HG03066 (cell line): Measurements from ENCODE around the gene ACVR1C.
"Not testable (repeated sequence)": the region's sequence is repeated elsewhere in the genome, so short reads cannot be mapped to it uniquely, and the experiment has no call there.

Source experiments
- ATAC-seq: cut with Tn5 transposase; IDR thresholded peaks from one replicate; pipeline ENCODE4 v1.9.1; 2021; ENCODE audit warnings: low read depth; ENCODE audit not compliant: unreplicated experiment

ACVR1C gene

DNA sequence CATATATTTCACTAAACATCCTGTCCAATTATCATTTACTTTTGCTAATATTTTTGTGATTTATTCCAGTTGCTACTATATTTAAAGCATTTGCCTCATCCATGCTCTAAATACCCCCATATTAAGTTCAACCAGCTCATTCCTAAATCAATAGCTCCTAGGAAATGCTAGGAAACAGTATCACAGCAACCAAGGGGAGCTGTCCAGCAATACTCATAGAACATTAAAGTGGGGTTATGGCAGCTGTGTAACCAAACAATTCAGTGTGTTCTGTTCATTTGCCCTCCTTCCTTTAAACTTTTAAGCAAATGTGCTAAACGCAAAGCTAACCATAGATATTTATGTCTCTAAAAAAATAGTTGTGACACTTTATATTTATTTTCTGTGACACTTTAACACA is 41.1 kb downstream of the ACVR1C start:
- no peak for ATAC-seq

DNA sequence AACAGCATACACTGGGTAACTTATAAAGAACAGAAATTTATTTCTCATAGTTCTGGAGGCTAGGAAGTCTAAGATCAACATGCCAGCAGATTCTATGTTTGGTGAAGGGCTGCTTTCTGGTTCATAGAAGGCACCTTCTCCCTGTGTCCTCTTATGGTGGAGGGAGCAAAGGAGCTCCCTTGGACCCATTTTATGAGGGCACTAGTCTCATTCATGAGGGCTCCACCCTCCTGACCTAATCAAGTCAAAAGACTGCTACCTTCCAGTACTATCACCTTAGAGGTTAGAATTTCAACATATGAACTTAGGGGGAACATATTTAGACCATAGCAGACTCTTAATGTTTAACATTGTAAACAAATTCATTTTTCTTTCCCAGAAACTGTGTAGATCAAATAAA is 54.5 kb downstream of the ACVR1C start:
- ATAC-seq: no peak

DNA sequence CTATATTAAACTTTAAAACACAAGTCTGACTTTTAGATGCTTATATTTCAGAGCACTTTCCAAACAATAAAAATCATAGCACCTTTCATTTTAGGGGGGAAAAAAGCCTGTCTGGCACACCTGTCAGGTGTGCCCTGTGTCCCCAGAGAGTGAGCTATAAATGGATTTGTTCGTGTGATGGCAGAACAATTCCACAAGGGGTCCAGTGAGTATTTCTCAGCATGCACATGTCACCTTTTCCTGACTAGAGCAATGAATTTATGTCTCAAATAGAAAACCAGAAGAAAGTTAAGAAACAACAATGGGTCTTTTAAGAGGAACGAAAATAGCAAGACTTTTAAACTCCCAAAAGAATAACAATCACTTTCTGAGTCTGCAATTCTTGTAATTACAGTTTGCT is 55.9 kb downstream of the ACVR1C start:
- ATAC-seq: no peak

DNA sequence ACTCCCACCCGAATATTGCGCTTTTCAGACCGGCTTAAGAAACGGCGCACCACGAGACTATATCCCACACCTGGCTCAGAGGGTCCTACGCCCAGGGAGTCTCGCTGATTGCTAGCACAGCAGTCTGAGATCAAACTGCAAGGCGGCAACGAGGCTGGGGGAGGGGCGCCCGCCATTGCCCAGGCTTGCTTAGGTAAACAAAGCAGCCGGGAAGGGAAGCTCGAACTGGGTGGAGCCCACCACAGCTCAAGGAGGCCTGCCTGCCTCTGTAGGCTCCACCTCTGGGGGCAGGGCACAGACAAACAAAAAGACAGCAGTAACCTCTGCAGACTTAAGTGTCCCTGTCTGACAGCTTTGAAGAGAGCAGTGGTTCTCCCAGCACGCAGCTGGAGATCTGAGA is 62.0 kb downstream of the ACVR1C start:
- ATAC-seq: not testable (repeated sequence)

DNA sequence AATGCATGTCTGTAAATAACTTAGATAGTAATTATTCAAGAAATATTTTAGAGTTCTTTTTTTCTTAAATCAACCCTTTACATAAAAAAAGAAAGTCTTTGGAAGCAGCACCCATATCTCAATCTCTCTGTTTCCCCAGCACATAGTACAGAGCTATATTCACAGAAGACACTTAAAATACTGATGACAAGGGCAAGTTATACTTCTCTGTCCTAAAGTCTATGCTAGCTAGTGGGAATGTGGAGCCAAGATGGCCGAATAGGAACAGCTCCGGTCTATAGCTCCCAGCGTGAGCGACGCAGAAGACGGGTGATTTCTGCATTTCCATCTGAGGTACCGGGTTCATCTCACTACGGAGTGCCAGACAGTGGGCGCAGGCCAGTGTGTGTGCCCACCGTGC is 62.6 kb downstream of the ACVR1C start:
- ATAC-seq: not testable (repeated sequence)

DNA sequence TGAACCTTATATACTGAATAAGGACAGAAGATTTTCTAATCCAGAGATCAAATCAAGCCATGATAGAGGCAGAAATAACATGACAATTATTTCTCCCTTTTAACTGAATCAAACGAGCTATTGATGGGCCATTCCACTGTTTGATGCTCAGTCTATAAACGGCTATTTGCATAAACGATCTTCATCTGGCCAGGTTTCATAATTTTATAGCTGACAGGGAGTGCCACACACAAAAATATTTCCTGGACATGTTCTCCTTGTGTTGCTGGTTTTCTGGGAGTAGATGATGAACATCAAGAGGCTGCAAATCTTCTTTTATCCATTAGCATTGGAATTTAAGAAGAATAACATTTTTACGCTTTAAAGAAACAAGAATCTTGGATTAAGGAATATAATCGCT is 63.1 kb downstream of the ACVR1C start:
- ATAC-seq: no peak

DNA sequence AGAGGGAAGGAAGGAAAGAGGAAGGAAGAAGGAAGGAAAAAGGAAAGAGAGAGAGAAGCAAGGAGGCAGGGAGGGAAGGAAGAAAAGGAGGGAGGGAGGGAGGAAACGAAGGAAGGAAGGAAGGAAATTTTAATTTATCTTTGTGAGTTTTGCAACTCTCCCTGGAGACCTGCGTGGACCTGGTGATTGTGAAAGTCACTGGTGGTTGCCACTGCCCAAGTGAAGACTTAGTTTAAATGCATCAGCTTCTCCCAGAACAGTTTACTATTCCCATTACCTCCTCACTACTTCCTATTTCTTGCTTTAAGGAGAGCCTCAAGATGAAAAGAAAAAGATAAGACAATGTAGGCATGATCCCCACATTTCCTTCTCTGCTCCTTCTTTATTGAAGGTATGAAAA is 68.8 kb downstream of the ACVR1C start:
- ATAC-seq: no peak

DNA sequence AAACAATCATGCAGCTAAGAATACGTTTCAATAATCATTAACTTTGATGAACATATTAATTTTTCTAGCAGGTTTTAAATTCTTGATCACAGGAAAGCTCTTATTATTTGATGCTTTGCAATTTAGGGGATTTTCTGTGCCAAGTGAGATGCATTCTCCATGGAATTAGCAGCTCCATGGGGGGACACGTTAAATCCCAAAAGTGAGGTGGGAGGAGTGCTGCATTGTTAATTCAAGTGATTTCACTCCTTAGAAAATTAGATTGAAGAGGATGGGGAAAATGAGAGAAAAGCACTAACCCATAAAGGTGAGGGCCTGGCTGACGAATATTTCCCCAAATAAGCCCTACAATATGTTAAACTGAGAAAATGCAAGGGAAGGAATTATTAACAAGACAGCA is 69.2 kb downstream of the ACVR1C start:
- ATAC-seq: no peak

DNA sequence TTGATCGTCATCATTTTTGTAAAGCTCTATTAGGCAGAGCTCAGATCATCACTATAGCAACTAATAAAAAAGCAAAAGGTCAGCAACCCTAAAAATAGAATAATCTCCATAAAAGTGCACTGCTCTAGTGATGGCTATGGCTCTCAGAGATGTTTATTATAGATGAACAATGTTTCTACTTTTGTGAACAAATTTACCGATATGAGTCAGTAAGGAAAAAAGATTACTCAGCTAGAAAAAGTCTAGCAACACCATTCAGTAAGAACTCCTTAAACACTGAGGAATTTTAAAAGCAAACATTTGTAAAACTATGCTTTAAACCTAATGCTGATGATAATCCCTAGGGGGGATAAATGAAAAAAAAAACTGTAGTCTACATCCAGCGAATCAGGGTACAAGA is 69.6 kb downstream of the ACVR1C start:
- no peak for ATAC-seq

DNA sequence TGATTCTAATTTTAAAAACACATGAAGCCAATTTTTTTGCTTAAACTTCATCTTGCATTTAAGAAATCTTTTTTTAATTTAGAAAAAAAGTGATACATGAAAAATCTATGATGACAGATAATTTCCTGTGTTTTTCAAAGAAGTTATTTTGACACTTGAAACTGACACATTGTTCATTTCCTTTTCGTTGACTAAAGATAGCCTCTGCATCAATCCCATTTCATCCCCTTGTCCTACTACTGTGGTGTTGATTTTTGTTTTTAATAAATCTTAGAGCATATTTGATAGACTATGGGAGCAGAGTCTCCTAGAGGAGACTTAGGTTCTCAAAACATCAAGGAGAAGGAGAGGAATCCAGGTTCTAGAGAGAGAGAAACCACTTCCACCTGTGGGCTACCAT is 70.9 kb downstream of the ACVR1C start:
- no peak for ATAC-seq

DNA sequence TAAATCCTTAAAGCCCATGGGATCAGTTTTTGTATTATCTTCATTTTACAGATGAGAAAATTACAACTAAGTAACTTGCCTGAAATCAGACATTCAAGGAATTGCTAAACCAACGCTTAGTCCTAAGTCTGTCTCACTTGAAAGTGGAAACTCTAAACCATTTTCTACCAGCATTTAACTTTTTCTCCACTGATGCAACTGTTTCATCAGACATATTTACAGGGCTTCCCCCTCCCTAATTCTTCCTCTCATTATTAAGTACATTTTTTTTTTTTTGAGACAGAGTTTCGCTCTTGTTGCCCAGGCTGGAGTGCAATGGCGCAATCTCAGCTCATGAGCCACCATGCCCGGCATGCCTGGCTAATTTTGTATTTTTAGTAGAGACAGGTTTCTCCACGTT is 88.6 kb downstream of the ACVR1C start:
- no peak for ATAC-seq

DNA sequence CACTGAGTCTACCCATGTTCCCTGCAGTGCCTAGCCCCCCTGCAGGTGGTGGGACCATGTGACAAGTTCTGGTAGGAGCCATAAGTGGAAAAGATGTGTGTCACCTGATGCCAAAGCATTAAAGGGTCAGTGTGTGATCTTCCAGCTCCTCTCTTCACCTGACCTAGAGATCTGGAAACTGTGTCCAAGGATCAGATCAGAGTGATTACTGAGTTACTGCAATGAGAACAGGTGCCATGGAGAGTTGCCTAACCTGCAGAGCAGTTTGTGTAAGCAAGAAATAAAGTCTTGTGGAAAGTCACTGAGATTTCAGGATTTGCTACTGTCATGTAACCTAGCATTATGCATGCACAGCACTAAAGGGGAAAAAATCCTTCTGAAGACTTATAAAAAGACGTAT is 90.6 kb downstream of the ACVR1C start:
- no peak for ATAC-seq

DNA sequence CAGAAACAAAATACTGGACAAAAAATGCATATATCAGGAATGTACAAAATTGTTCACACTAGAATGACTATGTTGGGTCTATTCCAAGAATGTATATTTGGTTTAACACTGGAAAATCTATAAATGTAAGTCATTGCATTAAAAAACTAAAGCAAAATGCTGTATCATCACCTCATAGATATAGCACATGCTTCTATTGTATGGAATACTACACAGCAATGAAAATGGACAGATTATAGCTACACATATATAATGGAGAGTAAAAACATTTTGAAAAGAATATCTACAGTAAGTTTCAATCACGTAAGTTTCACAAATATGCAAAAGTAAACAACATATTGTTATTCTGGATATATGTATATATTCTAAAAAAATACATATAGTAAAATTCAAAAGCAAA is 91.8 kb downstream of the ACVR1C start:
- no peak for ATAC-seq

DNA sequence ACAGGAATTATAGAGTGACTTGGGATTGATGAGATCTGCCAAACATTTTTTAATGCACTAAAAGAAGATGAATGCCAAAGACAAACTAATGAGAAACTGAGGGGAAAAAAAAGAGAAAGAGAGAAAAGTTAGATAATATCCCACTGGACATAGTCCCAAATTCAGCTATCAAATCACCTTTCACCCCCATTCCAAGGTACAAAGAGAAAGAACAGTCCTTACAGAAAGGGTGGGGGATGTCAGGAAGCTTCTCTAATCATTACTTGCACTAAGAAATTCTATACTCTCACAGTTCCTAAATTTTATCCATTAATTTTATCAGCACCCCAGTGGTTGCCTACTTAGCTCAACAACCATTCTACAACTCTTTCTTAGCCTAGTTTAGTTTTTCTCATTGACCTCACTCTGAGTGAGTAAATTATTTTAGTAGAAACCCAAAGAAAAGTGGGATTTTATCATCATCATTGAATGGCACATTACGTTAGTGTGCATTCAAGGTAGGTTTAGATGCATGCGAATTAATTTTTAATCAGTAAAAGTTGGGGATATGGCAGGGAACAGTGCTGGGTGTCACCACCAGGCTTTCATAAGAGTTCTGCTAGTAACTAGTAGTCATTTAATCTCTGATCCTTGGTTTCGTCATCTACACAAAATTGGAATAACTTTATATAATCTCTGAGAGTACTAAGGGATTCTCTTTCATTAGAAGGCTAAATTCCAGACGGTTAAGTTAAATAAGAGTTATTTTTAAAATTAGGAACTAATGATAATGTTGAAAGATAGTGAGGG is 99.5 kb downstream of the ACVR1C start:
- no peak for ATAC-seq

DNA sequence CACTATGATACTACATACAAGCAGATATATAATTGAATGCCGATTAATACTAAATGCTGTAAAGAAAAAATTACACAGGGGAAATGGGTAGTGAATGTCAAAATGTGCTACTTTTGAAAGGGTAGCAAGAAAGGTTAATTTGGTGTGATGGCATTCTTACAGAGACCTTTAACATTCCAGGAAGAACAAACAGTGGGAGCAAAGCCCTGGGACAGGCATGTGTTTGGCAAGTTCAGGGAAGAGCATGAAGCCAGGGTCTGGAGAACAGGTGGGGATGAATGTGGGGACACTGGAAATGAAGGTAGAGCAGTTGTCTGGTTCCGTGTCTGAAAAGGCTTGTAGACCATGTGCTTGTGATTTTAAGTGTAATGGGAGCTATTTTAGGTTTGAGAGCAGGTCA is 102.6 kb downstream of the ACVR1C start:
- no peak for ATAC-seq

DNA sequence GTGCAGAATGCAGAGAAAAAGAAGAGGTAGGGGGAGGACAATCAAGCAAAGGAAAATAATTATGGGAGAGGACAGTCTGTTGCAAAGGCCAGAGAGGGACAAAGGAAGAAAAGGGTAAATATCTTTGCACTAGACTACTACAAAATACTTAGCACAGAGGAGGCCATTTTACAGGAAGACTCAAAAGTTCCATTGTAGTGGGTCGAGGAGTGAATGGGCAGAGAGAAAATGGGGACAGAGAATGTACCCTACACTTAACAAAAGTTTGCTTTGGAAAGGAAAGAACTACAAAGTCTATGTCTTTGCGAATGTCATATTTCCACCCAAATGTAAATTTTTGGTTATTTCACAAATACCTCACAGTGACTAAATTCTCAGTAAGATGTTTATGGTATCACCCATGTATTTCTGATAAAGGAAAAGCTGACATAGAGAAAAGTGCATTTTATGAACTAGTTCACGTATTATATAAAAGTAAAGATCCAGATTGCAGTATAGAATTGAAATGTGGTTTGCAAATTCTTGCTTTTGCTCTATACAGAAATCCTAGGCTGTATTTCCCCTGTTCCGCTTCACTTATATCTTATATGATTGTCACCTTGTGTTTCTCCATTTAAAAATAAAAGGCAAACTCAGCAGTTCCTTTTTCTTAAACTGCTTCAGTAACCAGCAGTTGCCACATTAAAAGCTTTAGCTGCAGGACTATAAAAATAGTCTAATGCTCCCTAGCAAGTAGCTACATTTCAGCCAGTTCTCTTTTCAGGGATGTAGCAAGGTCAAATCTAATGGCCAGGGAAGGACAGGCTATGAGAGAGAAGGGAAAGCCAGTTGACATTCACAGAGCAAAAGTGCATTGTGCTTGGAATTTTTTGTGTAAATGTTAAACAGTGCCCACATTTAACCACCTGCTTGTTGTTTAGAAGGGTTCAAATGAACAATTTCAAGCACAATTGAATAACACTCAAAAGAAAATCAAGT is 105.1 kb downstream of the ACVR1C start:
- no peak for ATAC-seq

DNA sequence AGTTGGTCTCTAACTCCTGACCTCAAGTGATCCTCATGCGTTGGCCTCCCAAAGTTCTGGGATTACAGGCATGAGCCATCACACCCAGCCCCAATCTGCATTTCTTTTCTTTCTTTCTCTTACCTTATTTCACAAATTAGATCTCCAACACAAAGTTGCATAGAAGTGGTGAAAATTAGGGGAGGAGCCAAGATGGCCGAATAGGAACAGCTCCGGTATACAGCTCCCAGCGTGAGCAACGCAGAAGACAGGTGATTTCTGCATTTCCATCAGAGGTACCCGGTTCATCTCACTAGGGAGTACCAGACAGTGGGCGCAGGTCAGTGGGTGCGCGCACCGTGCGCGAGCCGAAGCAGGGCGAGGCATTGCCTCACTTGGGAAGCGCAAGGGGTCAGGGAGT is 113.7 kb downstream of the ACVR1C start:
- ATAC-seq: not testable (repeated sequence)

DNA sequence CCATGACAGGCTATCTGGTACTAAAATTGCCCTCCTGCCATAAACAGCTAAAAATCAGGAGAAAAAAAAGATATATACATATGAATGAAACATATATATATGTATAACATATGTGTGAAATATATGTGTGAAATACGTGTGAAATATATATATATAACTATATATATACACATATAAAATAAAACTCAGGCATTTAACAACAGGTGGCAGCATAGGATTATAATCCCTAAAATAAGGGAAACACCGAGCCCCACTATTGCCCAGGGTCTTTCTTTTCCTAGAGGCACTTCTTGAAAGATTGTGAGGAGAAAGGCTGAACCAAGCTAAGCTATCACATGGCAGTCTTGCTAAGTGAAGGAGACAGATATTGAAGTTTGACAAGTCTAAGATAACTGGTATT is 118.9 kb downstream of the ACVR1C start:
- no peak for ATAC-seq

DNA sequence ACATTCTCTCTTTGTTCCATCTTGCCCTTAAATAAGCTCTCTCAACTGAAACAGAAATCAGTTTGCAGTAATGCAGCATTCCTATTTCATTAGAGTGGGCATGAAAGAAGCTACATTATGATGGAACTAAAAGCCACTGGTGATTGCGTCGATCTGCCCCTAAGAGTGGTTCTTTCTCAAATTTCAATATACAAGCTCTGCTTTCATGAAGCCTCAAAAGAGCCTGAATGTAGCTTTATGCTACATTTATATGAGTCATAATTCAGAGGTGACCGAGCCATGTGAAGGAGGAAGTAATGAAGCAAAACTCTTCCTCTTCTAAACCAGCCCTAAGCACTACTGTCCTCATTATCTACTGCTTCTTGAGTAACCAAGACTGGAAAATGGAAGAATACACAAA is 120.0 kb downstream of the ACVR1C start:
- ATAC-seq: no peak

DNA sequence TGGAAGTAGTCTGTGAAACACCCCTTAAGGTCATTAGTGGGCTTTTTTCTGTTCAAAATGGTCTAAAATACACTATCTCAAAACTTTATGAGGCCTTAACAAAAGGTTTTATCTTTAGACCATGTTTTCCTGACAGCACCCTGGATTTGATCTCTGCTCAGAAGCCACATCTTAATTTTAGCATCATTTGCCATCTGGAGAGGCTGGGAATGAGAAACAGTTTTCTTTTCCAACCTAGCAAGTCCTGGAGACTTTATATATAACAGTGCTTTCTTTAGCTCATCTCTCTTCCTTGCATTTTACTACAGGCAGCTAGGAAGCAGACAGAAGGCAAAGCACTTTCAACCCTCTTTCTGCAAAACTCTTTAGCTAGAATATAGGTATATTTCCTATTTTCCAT is 122.1 kb downstream of the ACVR1C start:
- no peak for ATAC-seq

DNA sequence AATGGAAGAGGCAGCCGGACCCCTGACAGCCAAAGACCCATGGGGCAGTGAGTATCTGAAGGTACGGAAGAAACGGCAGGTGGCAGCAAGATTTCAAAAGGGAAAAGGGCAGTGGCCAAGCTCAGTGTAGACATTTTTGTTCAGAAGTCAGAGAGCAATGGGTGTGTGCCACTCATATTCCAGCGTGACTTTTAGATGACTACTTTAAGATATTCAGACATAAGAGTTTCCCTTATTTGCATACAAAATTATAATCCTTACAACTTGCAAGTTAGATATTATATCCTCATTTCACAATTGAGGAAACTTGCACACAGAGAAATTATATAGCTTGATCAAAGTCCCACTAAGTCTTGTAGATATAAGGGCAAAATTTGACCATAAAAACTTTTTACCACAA is 124.0 kb downstream of the ACVR1C start:
- ATAC-seq: no peak

DNA sequence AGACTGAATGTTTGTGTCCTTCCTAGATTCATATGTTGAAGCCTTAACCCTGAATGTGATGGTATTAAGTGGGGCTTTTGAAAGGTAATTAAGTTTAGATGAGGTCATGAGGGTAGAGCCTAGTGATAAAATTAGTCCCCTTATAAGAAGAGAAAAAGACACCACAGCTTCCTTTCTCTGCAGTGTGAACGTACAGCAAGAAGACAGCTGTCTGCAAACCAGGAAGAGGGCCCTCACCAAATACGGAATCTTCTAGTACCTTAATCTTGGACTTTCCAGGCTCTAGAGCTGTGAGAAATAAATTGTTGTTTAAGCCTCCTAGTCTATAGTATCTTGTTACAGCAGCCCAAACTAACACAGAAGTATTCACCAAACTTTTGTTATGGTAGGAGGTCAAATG is 127.6 kb downstream of the ACVR1C start:
- no peak for ATAC-seq
